Measurements from ENCODE around the gene PLXNA2. TPM values are rescaled to one million over a fixed set of nuclear protein-coding genes. Genes with fewer than 3 reads are reported as not detected.

PLXNA2 gene
- total and polyA plus RNA-seq, 3 donors from 2014 or later: 4.1 to 5.5 (median 4.7) TPM

- Histone ChIP-seq H3K27ac (no peak overlapping the region), H3K4me1 (peaks cover 23% of the 10 kb centered on the region), H3K36me3 (ENCODE audit: low read depth, missing control alignments) (no peaks in the 10 kb centered on the region), H3K9me3 (no peaks in the 10 kb centered on the region), H3K4me3 (no peak overlapping the region), H3K27me3 (no peaks in the 10 kb centered on the region)
- no peak for DNase-seq
- TF ChIP-seq CTCF (IDR thresholded peaks at IDR 0.05) (no peak), POLR2A (IDR thresholded peaks at IDR 0.05) (no peak)
- intact Hi-C loops (cut with DNase I; ENCODE audit: low total_unique reads): no loop called here
- 92% methylated on average over 15 to 17 of the region's 17 CpGs for WGBS, 2 donors
Measured at GRCh38 chr1:208060215-208060869, 183.8 kb downstream of the PLXNA2 start.

- Histone ChIP-seq H3K36me3 (ENCODE audit: low read depth, missing control alignments) (no peaks in the 10 kb centered on the region), H3K9me3 (no peaks in the 10 kb centered on the region), H3K4me3 (no peak overlapping the region), H3K4me1 (peaks cover 18% of the 10 kb centered on the region), H3K27ac (no peak overlapping the region), H3K27me3 (no peaks in the 10 kb centered on the region)
- intact Hi-C loops (cut with DNase I; ENCODE audit: low total_unique reads): no loop called here
- WGBS, 2 donors: 67 to 77% methylated on average over 6 of the region's 6 CpGs
- TF ChIP-seq POLR2A (IDR thresholded peaks at IDR 0.05) (no peak), CTCF (IDR thresholded peaks at IDR 0.05) (no peak)
- no peak for DNase-seq
Measured at GRCh38 chr1:208059409-208060001, 184.7 kb downstream of the PLXNA2 start.

- no peak for TF ChIP-seq CTCF (IDR thresholded peaks at IDR 0.05)
- no peak for TF ChIP-seq POLR2A (IDR thresholded peaks at IDR 0.05)
- peaks cover 18% of the 10 kb centered on the region for H3K4me1 ChIP-seq
- no peak overlapping the region for H3K4me3 ChIP-seq
- no peaks in the 10 kb centered on the region for H3K9me3 ChIP-seq
- no peaks in the 10 kb centered on the region for H3K27me3 ChIP-seq
- H3K27ac ChIP-seq: no peak overlapping the region
- H3K36me3 ChIP-seq (ENCODE audit: low read depth, missing control alignments): no peaks in the 10 kb centered on the region
- intact Hi-C loops (cut with DNase I; ENCODE audit: low total_unique reads): no loop called here
- peak; percentile 47 for DNase-seq
- WGBS, 2 donors: 43 to 60% methylated on average over 4 of the region's 4 CpGs
Measured at GRCh38 chr1:208058756-208059155, 185.4 kb downstream of the PLXNA2 start.

- no peaks in the 10 kb centered on the region for H3K9me3 ChIP-seq
- WGBS, 2 donors: 76 to 84% methylated on average over 12 of the region's 12 CpGs
- intact Hi-C loops (cut with DNase I; ENCODE audit: low total_unique reads): no loop called here
- TF ChIP-seq POLR2A (IDR thresholded peaks at IDR 0.05): no peak
- no peak for TF ChIP-seq CTCF (IDR thresholded peaks at IDR 0.05)
- peaks cover 18% of the 10 kb centered on the region for H3K4me1 ChIP-seq
- DNase-seq: no peak
- H3K4me3 ChIP-seq: no peak overlapping the region
- H3K27me3 ChIP-seq: no peaks in the 10 kb centered on the region
- no peaks in the 10 kb centered on the region for H3K36me3 ChIP-seq (ENCODE audit: low read depth, missing control alignments)
- no peak overlapping the region for H3K27ac ChIP-seq
Measured at GRCh38 chr1:208058267-208058666, 185.9 kb downstream of the PLXNA2 start.

- intact Hi-C loops (cut with DNase I; ENCODE audit: low total_unique reads): no loop called here
- Histone ChIP-seq H3K4me3 (no peak overlapping the region), H3K27me3 (no peaks in the 10 kb centered on the region), H3K9me3 (no peaks in the 10 kb centered on the region), H3K36me3 (ENCODE audit: low read depth, missing control alignments) (no peaks in the 10 kb centered on the region), H3K27ac (no peak overlapping the region), H3K4me1 (peaks cover 17% of the 10 kb centered on the region)
- WGBS, 2 donors: 74% methylated on average over 2 of the region's 2 CpGs
- TF ChIP-seq POLR2A (IDR thresholded peaks at IDR 0.05): no peak
- no peak for TF ChIP-seq CTCF (IDR thresholded peaks at IDR 0.05)
- DNase-seq: no peak
Measured at GRCh38 chr1:208057056-208057455, 187.1 kb downstream of the PLXNA2 start.
